Caco-2 (cell line): ENCODE data around the gene NODAL. TPM values are rescaled to one million over a fixed set of nuclear protein-coding genes. Genes with fewer than 3 reads are reported as not detected.
A peak's percentile ranks its signal among the peaks of the same experiment; 100 is the strongest.

Experiments used
- BruUV-seq: library from RNA; stranded (reverse); fragments of 400-500 nt; replicated peaks from 2 replicates; lab custom pipeline; 2021; lab: Mats Ljungman, UMichigan
- CTCF ChIA-PET: fragments of 300-600 bp; sonication (Branson Sonifier 250); formaldehyde crosslinking; loops from one replicate; lab custom pipeline; 2022; ENCODE audit warnings: antibody characterized with exemption; lab: Charles Lee
- POLR2A ChIA-PET: fragments of 300-600 bp; sonication (Branson Sonifier 250); formaldehyde crosslinking; loops from one replicate; lab custom pipeline; 2022; ENCODE audit warnings: antibody characterized with exemption; lab: Charles Lee
- DNase-seq, 2 experiments: peaks; one replicate each; pipeline versions ENCODE4 v3.0.0 to v3.0.0-alpha.2; 2020 to 2022
- H3K27me3 ChIP-seq: replicated peaks from 2 replicates; pipeline ENCODE4 v1.6.0; 2011; ENCODE audit warnings: low read length; ENCODE audit not compliant: control insufficient read depth, insufficient read depth
- H3K36me3 ChIP-seq: 2 replicates; pipeline ENCODE4 v1.5.1; 2011; ENCODE audit warnings: low read length; ENCODE audit not compliant: control insufficient read depth, insufficient read depth
- H3K4me1 ChIP-seq: fragments of 250-450 bp; sonication (Bioruptor Pico); 2 replicates; pipeline ENCODE4 v1.5.1; 2020; ENCODE audit warnings: mild to moderate bottlenecking
- H3K4me3 ChIP-seq: 2 replicates; pipeline ENCODE4 v1.5.1; 2011; ENCODE audit warnings: low read depth, mild to moderate bottlenecking, control low read depth, low read length
- H3K9me3 ChIP-seq: fragments of 250-450 bp; sonication (Bioruptor Pico); 2 replicates; pipeline ENCODE4 v1.5.1; 2020; ENCODE audit warnings: mild to moderate bottlenecking, moderate library complexity
- H3K27ac Mint-ChIP-seq: one replicate; pipeline ENCODE4 v1.8.0; 2022; ENCODE audit warnings: mixed read lengths; ENCODE audit not compliant: unreplicated experiment
- H3K27me3 Mint-ChIP-seq: one replicate; pipeline ENCODE4 v1.8.0; 2022; ENCODE audit warnings: mixed read lengths; ENCODE audit not compliant: insufficient read depth, unreplicated experiment
- H3K36me3 Mint-ChIP-seq: one replicate; pipeline ENCODE4 v1.8.0; 2022; ENCODE audit warnings: mild to moderate bottlenecking, mixed read lengths; ENCODE audit not compliant: insufficient read depth, unreplicated experiment
- H3K4me1 Mint-ChIP-seq: one replicate; pipeline ENCODE4 v1.8.0; 2022; ENCODE audit warnings: low read depth, mixed read lengths; ENCODE audit not compliant: unreplicated experiment
- H3K4me3 Mint-ChIP-seq: one replicate; pipeline ENCODE4 v1.8.0; 2022; ENCODE audit warnings: mild to moderate bottlenecking, moderate library complexity, mixed read lengths; ENCODE audit not compliant: unreplicated experiment
- H3K9me3 Mint-ChIP-seq: one replicate; pipeline ENCODE4 v1.8.0; 2022; ENCODE audit warnings: mixed read lengths; ENCODE audit not compliant: unreplicated experiment
- intact Hi-C: fragments of 100-400 bp; cut with micrococcal nuclease; formaldehyde crosslinking; loops from one replicate; pipeline ENCODE4 v1.10.0; 2022; ENCODE audit not compliant: unreplicated experiment
- total RNA-seq: library from RNA; stranded (reverse); gene quantifications from 2 replicates; pipeline ENCODE4 v1.2.3, GENCODE V29; 2022
- TF ChIP-seq, protein P1 (sequence below), 2 experiments: fragments of 200-600 bp in 1 of 2; IDR thresholded peaks; 1 replicate in 1 of 2; 2 replicates in 1 of 2; pipeline versions ENCODE4 v1.5.1 to v1.8.0; 2011 to 2022; ENCODE audit warnings: antibody characterized with exemption in 1 of 2, control low read depth in 1 of 2, inconsistent platforms in 1 of 2, low read depth in 1 of 2, low read length in 1 of 2, mild to moderate bottlenecking in 1 of 2, moderate library complexity in 1 of 2; ENCODE audit not compliant: insufficient read depth in 1 of 2, severe bottlenecking in 1 of 2, unreplicated experiment in 1 of 2

Gene NODAL
- total RNA-seq, 1 experiment from 2014 or later = 0.59 TPM

DNA sequence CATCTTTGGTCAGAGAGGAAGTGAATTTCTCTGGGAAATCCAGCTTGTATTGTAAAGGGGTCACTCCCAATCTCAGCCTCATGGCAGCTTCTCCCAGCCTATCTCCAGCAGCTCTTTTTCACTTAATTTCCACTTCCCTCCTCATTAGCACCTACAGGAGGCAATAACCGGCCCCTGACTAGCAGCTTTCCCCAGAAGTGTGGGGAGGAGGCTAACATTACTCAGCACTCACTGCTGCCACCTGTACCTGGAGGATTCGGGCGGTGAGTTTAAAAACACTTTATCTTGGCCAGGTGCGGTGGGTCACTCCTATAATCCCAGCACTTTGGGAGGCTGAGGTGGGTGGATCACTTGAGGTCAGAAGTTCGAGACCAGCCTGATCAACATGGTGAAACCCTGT, 3.8 kb downstream of the NODAL start:
- Mint-ChIP-seq H3K27me3 (no peaks in the 10 kb centered on the region), H3K9me3 (no peaks in the 10 kb centered on the region), H3K36me3 (peaks cover 31% of the 10 kb centered on the region), H3K4me3 (no peak overlapping the region), H3K4me1 (peaks cover 11% of the 10 kb centered on the region), H3K27ac (no peak overlapping the region)
- H3K27me3 ChIP-seq = no peaks in the 10 kb centered on the region
- ChIA-PET POLR2A (no interaction called here), CTCF (interaction anchor here (1.3 kb wide), 1 partner anchor 13 kb away, joined by 3 read pairs; no protein-coding TSS in a partner anchor)
- peaks cover 17% of the 10 kb centered on the region for H3K4me1 ChIP-seq
- no TSS peak for BruUV-seq
- no peaks in the 10 kb centered on the region; the same call in 1 of the 2 replicates for H3K36me3 ChIP-seq
- TF ChIP-seq, protein P1, sequence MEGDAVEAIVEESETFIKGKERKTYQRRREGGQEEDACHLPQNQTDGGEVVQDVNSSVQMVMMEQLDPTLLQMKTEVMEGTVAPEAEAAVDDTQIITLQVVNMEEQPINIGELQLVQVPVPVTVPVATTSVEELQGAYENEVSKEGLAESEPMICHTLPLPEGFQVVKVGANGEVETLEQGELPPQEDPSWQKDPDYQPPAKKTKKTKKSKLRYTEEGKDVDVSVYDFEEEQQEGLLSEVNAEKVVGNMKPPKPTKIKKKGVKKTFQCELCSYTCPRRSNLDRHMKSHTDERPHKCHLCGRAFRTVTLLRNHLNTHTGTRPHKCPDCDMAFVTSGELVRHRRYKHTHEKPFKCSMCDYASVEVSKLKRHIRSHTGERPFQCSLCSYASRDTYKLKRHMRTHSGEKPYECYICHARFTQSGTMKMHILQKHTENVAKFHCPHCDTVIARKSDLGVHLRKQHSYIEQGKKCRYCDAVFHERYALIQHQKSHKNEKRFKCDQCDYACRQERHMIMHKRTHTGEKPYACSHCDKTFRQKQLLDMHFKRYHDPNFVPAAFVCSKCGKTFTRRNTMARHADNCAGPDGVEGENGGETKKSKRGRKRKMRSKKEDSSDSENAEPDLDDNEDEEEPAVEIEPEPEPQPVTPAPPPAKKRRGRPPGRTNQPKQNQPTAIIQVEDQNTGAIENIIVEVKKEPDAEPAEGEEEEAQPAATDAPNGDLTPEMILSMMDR (IDR thresholded peaks at IDR 0.05; ENCODE audit: insufficient read depth in 1 of 2, low read depth in 1 of 2, low read length in 1 of 2, severe bottlenecking in 1 of 2, unreplicated experiment in 1 of 2) = peak in 1 of 2 experiments; percentile 13
- H3K9me3 ChIP-seq = no peaks in the 10 kb centered on the region
- intact Hi-C loops = loop anchor here (10.0 kb wide), 1 partner anchor 317 kb away; no protein-coding TSS in a partner anchor
- peak in 1 of 2 experiments; percentile 42 for DNase-seq
- no peak overlapping the region for H3K4me3 ChIP-seq

DNA sequence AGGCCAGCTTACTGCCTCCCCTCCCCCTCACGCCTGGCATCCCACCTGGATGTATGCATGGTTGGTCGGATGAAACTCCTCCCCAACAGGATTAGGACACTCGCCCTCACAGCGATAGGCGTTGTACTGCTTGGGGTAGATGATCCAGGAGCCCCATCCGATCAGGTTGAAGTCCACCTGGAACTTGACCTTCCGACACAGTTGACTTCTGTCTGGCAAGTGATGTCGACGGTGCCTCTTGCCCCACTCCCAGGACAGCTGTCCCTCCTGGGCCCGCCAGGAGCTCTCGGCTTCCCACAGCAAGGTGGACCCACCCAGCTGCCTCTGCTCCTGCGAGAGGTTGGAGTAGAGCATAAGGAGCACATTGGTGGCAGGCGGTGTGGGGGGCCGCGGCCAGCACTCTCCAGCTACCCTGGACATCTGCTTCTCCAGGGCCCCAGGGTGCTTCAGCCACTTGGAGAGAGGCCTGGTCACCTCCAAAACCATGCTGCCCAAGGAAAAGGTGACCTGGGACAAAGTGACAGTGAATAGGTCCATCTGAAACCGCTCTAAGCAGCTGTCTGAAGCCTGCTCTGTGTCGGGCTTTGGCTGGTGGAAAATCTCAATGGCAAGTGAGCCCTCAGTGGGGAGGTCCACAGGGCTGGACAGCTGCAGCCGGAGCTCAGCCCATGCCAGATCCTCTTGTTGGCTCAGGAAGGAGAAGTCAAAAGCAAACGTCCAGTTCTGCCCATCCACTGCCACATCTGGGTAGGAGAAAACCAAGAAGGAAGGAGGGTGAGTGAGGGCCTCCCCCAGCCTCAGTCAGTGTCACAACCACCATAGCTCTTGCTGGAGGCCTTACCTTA, 6.0 kb downstream of the NODAL start:
- Histone ChIP-seq H3K27me3 (no peaks in the 10 kb centered on the region), H3K36me3 (peaks cover 2% of the 10 kb centered on the region; the same call in 1 of the 2 replicates), H3K4me1 (peaks cover 9% of the 10 kb centered on the region; the same call in 1 of the 2 replicates), H3K4me3 (no peak overlapping the region), H3K9me3 (no peaks in the 10 kb centered on the region)
- H3K36me3 Mint-ChIP-seq = peaks cover 21% of the 10 kb centered on the region
- peak in 1 of 2 experiments; percentile 39 for DNase-seq
- intact Hi-C loops = loop anchor here (10.0 kb wide), 1 partner anchor 319 kb away; no protein-coding TSS in a partner anchor
- H3K4me3 Mint-ChIP-seq = no peak overlapping the region
- no peaks in the 10 kb centered on the region for H3K4me1 Mint-ChIP-seq
- no peak overlapping the region for H3K27ac Mint-ChIP-seq
- BruUV-seq = no TSS peak
- no peaks in the 10 kb centered on the region for H3K9me3 Mint-ChIP-seq
- CTCF ChIA-PET = interaction anchor here (0.9 to 1.6 kb wide), 3 partner anchors 11 to 214 kb away, joined by 3 to 20 read pairs (median 3); no protein-coding TSS in a partner anchor
- POLR2A ChIA-PET = interaction anchor here (0.5 kb wide), 1 partner anchor 32 kb away, joined by 3 read pairs; the partner anchor contains the start of gene EIF4EBP2
- H3K27me3 Mint-ChIP-seq = no peaks in the 10 kb centered on the region
- TF ChIP-seq, protein P1 (IDR thresholded peaks at IDR 0.05; ENCODE audit: insufficient read depth in 1 of 2, low read depth in 1 of 2, low read length in 1 of 2, severe bottlenecking in 1 of 2, unreplicated experiment in 1 of 2) = no peak

DNA sequence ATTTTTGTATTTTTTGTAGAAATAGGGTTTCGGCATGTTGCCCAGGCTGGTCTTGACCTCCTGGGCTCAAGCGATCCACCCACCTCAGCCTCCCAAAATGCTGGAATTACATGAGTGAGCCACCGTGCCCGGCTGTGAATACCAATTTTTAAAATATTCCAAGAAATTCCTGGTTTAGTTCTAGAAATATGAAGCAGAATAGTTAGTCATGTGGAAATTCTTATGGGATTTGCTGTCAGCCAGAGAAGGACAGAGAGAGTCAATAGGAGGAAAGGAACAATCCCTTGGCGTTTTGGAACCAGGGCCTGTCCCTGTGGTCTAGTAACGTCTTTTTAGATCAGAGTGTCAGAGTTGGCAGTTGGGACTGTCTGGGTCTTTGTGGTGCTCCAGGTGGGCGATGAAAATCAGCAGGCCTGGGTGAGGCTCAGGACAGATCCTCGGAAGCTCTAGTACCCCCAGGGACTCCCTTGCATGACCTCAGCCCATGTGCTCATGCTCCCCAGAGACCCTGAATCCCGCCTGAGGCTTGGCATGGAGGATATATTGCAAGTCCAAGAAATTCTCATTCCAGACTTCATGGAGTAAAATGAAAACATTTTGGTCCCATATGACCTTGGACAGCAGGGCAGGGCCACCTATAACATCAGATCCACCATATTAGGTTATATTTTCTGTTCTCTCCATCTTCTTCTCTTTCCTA, 7.8 kb downstream of the NODAL start:
- POLR2A ChIA-PET = interaction anchor here (0.7 to 1.1 kb wide), 2 partner anchors 30 to 287 kb away, joined by 3 to 4 read pairs; partner anchors contain the start of genes EIF4EBP2 and TYSND1
- Histone ChIP-seq H3K27me3 (no peaks in the 10 kb centered on the region), H3K9me3 (no peaks in the 10 kb centered on the region), H3K36me3 (peaks cover 6% of the 10 kb centered on the region), H3K4me1 (peaks cover 11% of the 10 kb centered on the region; the same call in 1 of the 2 replicates), H3K4me3 (no peak overlapping the region)
- intact Hi-C loops = loop anchor here (10.0 kb wide), 1 partner anchor 321 kb away; no protein-coding TSS in a partner anchor
- CTCF ChIA-PET = interaction anchor here (0.6 to 1.6 kb wide), 6 partner anchors 8 to 169 kb away, joined by 3 to 20 read pairs (median 4); partner anchors contain the start of gene EIF4EBP2
- H3K9me3 Mint-ChIP-seq = no peaks in the 10 kb centered on the region
- H3K36me3 Mint-ChIP-seq = peaks cover 32% of the 10 kb centered on the region
- TF ChIP-seq, protein P1 (IDR thresholded peaks at IDR 0.05; ENCODE audit: insufficient read depth in 1 of 2, low read depth in 1 of 2, low read length in 1 of 2, severe bottlenecking in 1 of 2, unreplicated experiment in 1 of 2) = no peak
- DNase-seq = peak in 1 of 2 experiments; percentile 29
- H3K4me1 Mint-ChIP-seq = no peaks in the 10 kb centered on the region
- H3K27ac Mint-ChIP-seq = no peak overlapping the region
- H3K27me3 Mint-ChIP-seq = no peaks in the 10 kb centered on the region
- H3K4me3 Mint-ChIP-seq = no peak overlapping the region
- BruUV-seq = no TSS peak
